Activated naive CD4-positive, alpha-beta T cell treated with anti-CD3 and anti-CD28 coated beads for 36 hours (primary cell): ENCODE results near the gene IGF2R. TPM values are rescaled to one million over a fixed set of nuclear protein-coding genes. Genes with fewer than 3 reads are reported as not detected.
A peak's percentile ranks its signal among the peaks of the same experiment; 100 is the strongest.
"Not testable (repeated sequence)": the region's sequence is repeated elsewhere in the genome, so short reads cannot be mapped to it uniquely, and the experiment has no call there.

ENCODE experiments used
- CTCF ChIA-PET: fragments of 350-600 bp; sonication (Branson Sonifier 250); formaldehyde crosslinking; loops from one replicate; lab custom pipeline; 2021; ENCODE audit warnings: antibody characterized with exemption; lab: Charles Lee
- DNase-seq: peaks from one replicate; pipeline ENCODE4 v3.0.0-alpha.2; 2020
- H3K27ac Mint-ChIP-seq: one replicate; pipeline ENCODE4 v1.8.0; 2021; ENCODE audit warnings: mild to moderate bottlenecking, mixed read lengths
- H3K27me3 Mint-ChIP-seq: one replicate; pipeline ENCODE4 v1.8.0; 2021; ENCODE audit warnings: low read depth, mixed read lengths
- H3K36me3 Mint-ChIP-seq: one replicate; pipeline ENCODE4 v1.8.0; 2021; ENCODE audit warnings: low read depth, mixed read lengths
- H3K4me1 Mint-ChIP-seq: one replicate; pipeline ENCODE4 v1.8.0; 2021; ENCODE audit warnings: low read depth, mixed read lengths
- H3K4me3 Mint-ChIP-seq: one replicate; pipeline ENCODE4 v1.8.0; 2021; ENCODE audit warnings: mild to moderate bottlenecking, moderate library complexity, mixed read lengths
- H3K9me3 Mint-ChIP-seq: one replicate; pipeline ENCODE4 v1.8.0; 2021; ENCODE audit warnings: mixed read lengths
- intact Hi-C: fragments of 100-400 bp; cut with micrococcal nuclease; formaldehyde crosslinking; loops from one replicate; pipeline ENCODE4 v1.15.1; 2023
- total RNA-seq, 2 experiments: library from RNA; stranded (reverse); gene quantifications; one replicate each; pipeline ENCODE4 v1.2.3, GENCODE V29; 2021

The IGF2R gene
- total RNA-seq, 2 experiments from 2014 or later = 42.1 to 44.5 TPM

DNA sequence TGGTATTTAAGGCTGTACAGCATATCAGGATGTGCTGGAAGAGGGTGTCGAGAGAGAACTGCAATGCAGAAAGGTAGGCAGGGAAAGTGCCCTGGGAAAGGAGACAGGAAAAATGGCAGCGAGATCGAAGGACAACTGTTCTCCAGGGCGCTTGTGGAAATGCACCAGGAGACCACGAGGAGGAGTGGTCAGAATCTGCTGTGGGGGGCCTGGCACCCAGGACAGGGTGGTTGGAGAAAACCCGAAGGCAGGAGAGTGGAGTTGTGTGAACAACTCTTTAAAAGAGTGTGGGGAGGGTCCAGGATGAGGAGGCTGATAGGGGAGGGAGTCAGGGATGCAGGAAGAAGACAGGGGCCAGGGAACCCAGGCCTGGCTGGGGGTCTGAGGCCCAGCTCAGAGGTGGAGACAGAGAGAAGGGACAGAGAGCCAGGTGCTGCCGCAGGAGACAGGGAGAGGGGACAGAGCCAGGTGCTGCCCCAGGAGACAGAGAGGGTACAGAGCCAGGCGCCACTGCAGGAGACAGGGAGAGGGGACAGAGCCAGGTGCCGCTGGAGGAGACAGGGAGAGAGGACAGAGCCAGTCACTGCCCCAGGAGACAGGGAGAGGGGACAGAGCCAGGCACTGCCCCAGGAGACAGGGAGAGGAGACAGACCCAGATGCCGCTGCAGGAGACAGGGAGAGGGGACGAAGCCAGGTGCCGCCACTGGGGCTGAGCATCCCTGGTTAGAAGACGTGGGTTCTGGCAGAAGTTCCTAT, 162.0 kb downstream of the IGF2R start:
- no peak overlapping the region for H3K27ac Mint-ChIP-seq
- intact Hi-C loops = no loop called here
- H3K27me3 Mint-ChIP-seq = no peaks in the 10 kb centered on the region
- no peaks in the 10 kb centered on the region for H3K36me3 Mint-ChIP-seq
- CTCF ChIA-PET = no interaction called here
- no peak overlapping the region for H3K4me3 Mint-ChIP-seq
- DNase-seq = no peak
- peaks cover 4% of the 10 kb centered on the region for H3K4me1 Mint-ChIP-seq
- no peaks in the 10 kb centered on the region for H3K9me3 Mint-ChIP-seq

DNA sequence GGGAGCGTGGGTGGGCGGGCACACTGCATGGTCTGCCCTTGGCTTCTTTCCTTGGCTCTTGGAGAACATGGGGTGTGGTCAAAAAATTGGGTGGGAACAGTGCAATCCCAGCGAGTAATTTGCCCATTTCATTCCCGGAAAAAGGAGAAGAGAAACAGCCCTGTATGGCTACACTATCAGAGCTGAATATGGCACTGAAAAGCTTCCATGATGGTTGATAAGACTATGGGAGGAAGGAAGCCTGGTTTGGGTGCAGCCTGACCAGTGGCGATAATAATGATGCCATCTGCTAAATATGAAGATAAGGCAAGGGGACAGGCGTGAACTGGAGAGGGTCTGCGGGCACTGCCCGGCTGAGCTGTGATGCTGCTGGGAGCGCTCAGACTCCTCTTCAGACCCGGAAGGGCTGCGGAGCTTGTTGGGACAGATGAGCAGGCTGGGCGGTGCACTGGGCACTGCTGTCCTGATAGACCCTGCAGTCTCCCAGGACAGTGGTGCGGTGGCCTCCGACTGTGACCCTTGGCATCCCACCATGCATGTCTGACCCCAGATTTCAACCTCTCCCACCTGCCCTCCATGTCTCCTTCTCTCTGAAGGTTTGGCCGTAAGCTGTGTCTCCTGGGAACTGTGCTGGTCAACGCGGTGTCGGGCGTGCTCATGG, 162.9 kb downstream of the IGF2R start:
- Mint-ChIP-seq H3K27ac (no peak overlapping the region), H3K27me3 (no peaks in the 10 kb centered on the region), H3K4me3 (no peak overlapping the region), H3K4me1 (peaks cover 4% of the 10 kb centered on the region), H3K36me3 (no peaks in the 10 kb centered on the region), H3K9me3 (no peaks in the 10 kb centered on the region)
- DNase-seq = no peak
- CTCF ChIA-PET = no interaction called here
- intact Hi-C loops = no loop called here

DNA sequence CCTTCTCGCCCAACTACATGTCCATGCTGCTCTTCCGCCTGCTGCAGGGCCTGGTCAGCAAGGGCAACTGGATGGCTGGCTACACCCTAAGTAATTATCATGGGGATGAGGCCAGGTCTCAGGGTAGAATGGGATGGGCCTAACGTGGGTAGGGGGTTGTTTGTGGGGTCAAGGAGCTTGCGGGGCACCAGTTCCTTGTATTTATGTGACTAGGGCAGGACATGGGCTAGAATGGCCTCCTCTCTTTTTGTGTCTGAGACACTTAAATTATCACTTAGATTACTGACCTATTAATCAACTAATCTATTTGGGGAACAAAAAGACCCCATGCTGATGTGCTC, 163.4 kb downstream of the IGF2R start:
- CTCF ChIA-PET = no interaction called here
- Mint-ChIP-seq H3K27ac (no peak overlapping the region), H3K9me3 (no peaks in the 10 kb centered on the region), H3K27me3 (no peaks in the 10 kb centered on the region), H3K4me1 (peaks cover 4% of the 10 kb centered on the region), H3K4me3 (no peak overlapping the region), H3K36me3 (no peaks in the 10 kb centered on the region)
- intact Hi-C loops = no loop called here
- DNase-seq = no peak

DNA sequence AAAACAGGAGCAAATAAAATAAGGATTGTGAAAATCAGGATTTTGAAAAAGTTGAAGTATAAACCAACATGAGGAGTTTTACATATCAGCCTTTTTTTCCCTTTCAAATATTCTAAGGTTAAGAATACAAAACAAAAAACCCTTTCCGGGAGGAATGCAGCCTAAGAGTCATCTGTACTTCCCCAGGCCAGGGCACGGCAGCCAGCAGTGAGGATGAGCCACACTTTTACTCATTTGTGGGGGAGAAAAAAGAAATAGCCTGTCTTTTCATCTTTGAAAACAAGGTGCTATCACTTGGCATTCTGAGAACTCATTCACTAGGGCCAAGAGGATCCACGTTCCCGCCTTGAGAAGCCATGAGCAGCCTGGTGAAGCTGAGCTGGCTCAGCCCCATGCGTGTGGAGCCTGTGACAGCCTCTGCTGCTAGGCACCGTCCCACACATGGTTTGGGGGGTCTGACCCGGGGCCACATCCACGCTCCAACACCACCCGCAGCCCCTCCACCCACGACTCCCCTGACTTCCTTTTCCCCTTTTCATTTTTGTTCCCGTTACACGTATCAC, 164.0 kb downstream of the IGF2R start:
- no peak overlapping the region for H3K4me3 Mint-ChIP-seq
- H3K27ac Mint-ChIP-seq = no peak overlapping the region
- CTCF ChIA-PET = interaction anchor here (0.6 kb wide), 1 partner anchor 298 kb away, joined by 3 read pairs; no protein-coding TSS in a partner anchor
- no peak for DNase-seq
- H3K36me3 Mint-ChIP-seq = no peaks in the 10 kb centered on the region
- intact Hi-C loops = no loop called here
- H3K9me3 Mint-ChIP-seq = no peaks in the 10 kb centered on the region
- peaks cover 4% of the 10 kb centered on the region for H3K4me1 Mint-ChIP-seq
- H3K27me3 Mint-ChIP-seq = no peaks in the 10 kb centered on the region

DNA sequence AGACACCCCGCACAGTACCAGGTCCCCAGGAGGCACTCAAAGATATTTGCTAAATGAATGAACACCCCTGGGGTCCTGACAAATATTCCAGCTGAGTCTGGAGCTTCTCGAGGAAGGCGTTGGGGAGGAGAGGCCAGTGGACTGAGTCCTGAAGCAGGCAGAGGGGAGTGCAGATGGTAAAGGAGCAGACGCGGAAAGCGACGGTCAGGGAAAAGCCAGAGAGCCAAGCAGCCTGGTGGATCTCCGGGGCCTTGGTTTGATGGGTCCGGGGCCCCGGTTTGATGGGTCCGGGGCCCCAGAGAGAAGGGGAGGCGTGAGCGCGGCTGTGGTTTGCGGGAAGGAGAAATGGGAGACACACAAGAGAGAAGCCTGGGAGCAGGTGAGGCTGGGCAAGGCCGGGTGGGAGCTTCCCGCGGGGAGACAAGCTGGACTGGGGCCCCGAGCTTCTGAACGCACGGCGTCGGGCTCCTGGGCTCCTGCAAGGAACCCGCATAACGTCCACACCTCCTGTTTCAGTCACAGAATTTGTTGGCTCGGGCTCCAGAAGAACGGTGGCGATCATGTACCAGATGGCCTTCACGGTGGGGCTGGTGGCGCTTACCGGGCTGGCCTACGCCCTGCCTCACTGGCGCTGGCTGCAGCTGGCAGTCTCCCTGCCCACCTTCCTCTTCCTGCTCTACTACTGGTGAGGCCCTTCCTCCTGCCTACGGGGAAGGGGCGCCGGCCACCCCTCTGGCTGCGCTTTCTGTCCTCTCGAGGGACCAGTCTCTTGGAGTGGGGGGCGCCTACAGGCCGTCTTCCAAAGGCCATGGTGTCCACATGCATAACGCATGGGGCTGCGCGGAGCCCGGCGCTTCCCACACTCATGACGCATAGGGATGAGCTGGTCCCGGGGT, 164.8 kb downstream of the IGF2R start:
- intact Hi-C loops = no loop called here
- DNase-seq = no peak
- H3K4me3 Mint-ChIP-seq = no peak overlapping the region
- no peaks in the 10 kb centered on the region for H3K9me3 Mint-ChIP-seq
- CTCF ChIA-PET = interaction anchor here (0.6 kb wide), 1 partner anchor 299 kb away, joined by 3 read pairs; no protein-coding TSS in a partner anchor
- no peaks in the 10 kb centered on the region for H3K27me3 Mint-ChIP-seq
- H3K36me3 Mint-ChIP-seq = no peaks in the 10 kb centered on the region
- H3K27ac Mint-ChIP-seq = peak overlapping the region; percentile 38
- peaks cover 11% of the 10 kb centered on the region for H3K4me1 Mint-ChIP-seq

DNA sequence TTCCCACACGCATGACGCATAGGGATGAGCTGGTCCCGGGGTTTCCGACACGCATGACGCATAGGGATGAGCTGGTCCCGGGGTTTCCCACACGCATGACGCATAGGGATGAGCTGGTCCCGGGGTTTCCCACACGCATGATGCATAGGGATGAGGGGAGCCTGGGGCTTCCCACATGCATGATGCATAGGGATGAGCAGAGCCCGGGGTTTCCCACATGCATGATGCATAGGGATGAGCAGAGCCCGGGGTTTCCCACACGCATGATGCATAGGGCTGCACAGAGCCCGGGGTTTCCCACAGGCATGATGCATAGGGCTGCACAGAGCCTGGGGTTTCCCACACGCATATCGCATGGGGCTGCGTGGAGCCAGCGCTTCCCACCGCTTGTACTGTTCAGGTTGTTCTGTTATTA, 165.5 kb downstream of the IGF2R start:
- H3K27ac Mint-ChIP-seq, CTCF ChIA-PET, intact Hi-C loops, H3K27me3 Mint-ChIP-seq, H3K9me3 Mint-ChIP-seq, H3K4me3 Mint-ChIP-seq, H3K36me3 Mint-ChIP-seq: not testable (repeated sequence)
- peak; percentile 35 for DNase-seq
- H3K4me1 Mint-ChIP-seq = peaks cover 15% of the 10 kb centered on the region

DNA sequence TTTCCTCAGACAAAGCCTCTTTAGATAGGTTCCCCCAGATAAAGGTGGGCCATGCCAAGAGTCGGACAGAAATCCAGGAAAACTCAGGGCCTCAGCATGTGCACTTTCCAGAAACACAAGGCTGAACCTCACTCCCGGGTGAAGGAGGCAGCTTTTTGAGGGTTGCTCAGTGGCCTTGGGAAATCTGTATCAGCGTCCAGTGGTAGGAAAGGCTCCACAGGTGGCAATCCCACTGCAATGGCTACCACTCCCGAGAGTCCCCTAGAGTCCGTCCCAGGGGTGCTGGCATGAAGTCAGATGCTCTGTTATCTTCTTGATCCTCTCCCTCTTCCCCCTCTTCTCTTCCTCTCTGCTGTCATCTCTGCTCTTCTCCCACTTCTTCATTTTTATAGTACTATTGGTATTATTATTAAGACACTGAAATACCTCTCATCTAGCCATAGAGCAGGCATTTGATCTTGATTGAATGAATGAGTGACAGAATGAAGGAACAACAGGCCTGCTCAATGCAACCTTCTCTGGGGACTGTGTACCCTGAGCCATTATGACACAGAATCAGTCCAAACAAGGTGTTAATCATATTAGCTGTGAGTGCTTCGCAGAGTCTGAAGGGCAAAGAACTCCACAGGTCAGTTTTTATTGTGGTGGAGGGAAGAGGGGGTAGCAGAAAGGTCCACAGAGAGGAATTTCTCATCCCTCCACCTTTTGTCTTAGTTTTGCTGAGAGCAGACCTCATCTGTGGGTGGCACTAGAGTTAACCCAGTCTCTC, 166.1 kb downstream of the IGF2R start:
- Mint-ChIP-seq H3K36me3 (no peaks in the 10 kb centered on the region), H3K9me3 (no peaks in the 10 kb centered on the region), H3K27ac (no peak overlapping the region), H3K4me3 (no peak overlapping the region), H3K4me1 (peaks cover 17% of the 10 kb centered on the region), H3K27me3 (no peaks in the 10 kb centered on the region)
- no peak for DNase-seq
- intact Hi-C loops = loop anchor here (5.0 kb wide), 2 partner anchors 162 to 232 kb away; no protein-coding TSS in a partner anchor
- CTCF ChIA-PET = interaction anchor here (4.3 kb wide), 1 partner anchor 320 kb away, joined by 35 read pairs; no protein-coding TSS in a partner anchor

DNA sequence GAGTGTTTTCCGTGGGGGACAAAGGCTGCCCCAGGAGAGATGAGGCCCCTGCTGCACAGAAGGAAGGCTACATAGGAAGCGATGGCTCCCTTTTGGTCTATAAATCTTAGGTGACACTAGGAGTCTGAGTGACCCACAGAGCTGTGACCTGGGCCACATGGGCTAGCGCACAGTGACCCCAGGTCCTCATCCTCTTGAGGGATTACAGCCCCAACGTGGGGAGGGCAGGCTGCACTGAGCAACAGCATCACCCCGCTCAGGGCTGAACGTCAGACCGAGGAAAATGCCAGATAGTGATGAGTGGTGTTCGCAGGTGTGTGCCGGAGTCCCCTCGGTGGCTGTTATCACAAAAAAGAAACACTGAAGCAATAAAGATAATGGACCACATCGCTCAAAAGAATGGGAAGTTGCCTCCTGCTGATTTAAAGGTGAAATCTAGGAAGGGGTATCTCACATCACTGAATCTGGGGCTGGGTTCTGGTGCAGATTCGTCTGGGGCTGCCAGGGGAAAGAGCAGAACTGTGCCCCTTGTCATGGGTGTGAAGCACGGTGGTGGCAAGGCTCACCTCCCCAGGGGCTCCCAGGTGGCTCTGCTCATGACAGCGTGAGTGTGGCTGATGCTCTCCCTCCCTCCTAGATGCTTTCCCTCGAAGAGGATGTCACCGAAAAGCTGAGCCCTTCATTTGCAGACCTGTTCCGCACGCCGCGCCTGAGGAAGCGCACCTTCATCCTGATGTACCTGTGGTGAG, 167.2 kb downstream of the IGF2R start:
- intact Hi-C loops = loop anchor here (5.0 kb wide), 2 partner anchors 161 to 231 kb away; no protein-coding TSS in a partner anchor
- H3K36me3 Mint-ChIP-seq = no peaks in the 10 kb centered on the region
- no peaks in the 10 kb centered on the region for H3K9me3 Mint-ChIP-seq
- H3K4me3 Mint-ChIP-seq = no peak overlapping the region
- H3K27ac Mint-ChIP-seq = peak overlapping the region; percentile 15
- DNase-seq = no peak
- H3K27me3 Mint-ChIP-seq = no peaks in the 10 kb centered on the region
- H3K4me1 Mint-ChIP-seq = peaks cover 17% of the 10 kb centered on the region
- CTCF ChIA-PET = interaction anchor here (1.6 to 4.3 kb wide), 2 partner anchors 319 to 385 kb away, joined by 3 to 35 read pairs; no protein-coding TSS in a partner anchor

DNA sequence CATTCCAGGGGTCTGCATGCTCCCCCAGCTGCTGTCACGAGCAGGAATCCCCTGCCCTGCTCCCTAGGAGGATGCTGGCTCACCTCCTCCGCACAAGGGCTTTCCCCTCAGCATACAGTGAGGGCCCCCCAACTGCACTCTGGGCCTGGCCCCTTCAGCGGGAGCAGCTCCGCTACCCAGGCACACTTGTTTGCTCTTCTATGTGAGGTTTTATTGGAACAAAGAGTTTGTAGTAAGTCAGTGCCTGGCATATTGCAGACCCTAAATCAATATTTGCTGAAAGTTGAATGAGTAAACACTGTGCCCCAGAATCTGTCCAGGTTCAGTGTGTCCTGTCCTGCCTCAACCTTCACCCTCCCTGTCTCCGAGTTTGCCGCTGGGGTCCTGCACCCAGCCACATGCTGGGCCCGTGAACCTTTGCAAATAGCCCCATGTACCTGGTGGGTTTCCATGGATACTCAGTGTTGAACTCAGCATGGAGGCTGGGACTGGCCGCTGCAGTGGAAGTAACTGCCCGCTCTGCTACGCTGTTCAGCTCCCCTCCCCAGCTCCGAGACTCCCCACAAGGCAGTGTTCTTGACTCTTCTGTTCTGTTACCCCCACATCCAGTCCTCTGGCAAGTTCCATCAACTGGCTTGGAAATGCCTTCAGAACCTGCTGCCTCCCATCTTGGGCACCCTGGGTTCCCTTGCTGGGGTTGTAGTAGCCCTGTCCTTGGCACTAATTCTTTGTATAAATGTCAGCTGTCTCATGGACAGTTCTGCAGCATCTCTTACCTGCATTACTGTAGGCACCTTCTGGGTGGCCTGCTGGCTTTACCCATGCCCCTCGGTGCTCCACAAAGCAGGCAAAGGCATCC, 168.5 kb downstream of the IGF2R start:
- CTCF ChIA-PET = interaction anchor here (1.0 to 4.3 kb wide), 10 partner anchors 10 to 397 kb away, joined by 3 to 35 read pairs (median 3); no protein-coding TSS in a partner anchor
- Mint-ChIP-seq H3K27ac (no peak overlapping the region), H3K36me3 (no peaks in the 10 kb centered on the region), H3K4me3 (no peak overlapping the region), H3K9me3 (no peaks in the 10 kb centered on the region), H3K4me1 (peaks cover 17% of the 10 kb centered on the region), H3K27me3 (no peaks in the 10 kb centered on the region)
- no peak for DNase-seq
- intact Hi-C loops = loop anchor here (5.0 kb wide), 2 partner anchors 160 to 230 kb away; no protein-coding TSS in a partner anchor
